ENCODE results near the gene PKD1.

DNA sequence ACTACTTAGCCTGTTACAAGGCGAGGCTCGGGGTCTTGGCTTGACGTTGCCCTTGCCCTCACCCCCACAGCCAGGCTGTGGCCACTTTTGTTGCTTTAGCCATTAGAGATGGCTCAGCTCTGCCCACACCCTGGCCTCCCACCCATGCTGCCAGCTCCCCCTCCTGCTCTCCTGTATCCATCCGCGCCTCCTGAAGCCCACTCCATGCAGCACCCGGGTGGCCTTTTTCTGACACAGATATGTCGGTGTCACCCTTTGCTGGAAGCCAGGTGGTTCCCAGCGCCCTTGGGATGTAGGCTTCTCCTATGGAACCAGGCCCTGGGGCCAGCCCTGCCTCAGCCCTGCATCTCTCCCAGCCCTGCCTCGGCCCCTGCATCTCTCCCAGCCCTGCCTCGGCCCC lies 78.3 kb downstream of the PKD1 start:
- no peak for TF ChIP-seq FOXM1 (IDR thresholded peaks at IDR 0.05; ENCODE audit: borderline replicate concordance)
- no peak for TF ChIP-seq BHLHE40 (IDR thresholded peaks at IDR 0.05; ENCODE audit: borderline replicate concordance)
- no peak for TF ChIP-seq FOXA1 (IDR thresholded peaks at IDR 0.05)
- no peak for TF ChIP-seq FOXK2 (IDR thresholded peaks at IDR 0.05)
- TF ChIP-seq ARNT (IDR thresholded peaks at IDR 0.05): no peak
- no peak for TF ChIP-seq SP1 (IDR thresholded peaks at IDR 0.05)
- no peak for TF ChIP-seq NFRKB (IDR thresholded peaks at IDR 0.05)
- TF ChIP-seq SUZ12 (IDR thresholded peaks at IDR 0.05): no peak
